HUDEP-2 (cell line): ENCODE measurements around the gene CASK.

Experiments used
- DNase-seq, 76 experiments: peaks; one replicate each; lab custom pipeline; 2025; ENCODE audit not compliant: unreplicated experiment in 76 of 76; lab: John Stamatoyannopoulos, UW

Gene CASK

DNA sequence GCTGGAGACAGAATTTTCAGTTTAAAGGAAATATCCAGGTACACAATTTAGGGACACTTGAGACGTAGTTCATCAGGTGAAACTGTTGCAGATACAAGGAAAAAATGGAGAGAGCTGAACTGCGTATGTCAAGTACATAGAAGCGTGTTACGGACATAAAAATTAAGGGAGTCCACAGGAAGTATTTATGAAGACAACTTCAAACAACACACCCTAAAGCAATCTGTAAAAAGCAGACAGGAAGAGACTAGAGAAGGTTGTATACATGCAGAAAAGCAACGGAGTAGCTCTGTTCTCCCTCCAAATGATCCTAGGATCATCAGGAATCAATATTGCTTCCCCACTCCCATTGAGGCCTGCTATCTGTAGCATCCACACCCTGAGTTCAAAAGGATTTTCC, 5.8 kb downstream of the CASK start:
- no peak for DNase-seq

DNA sequence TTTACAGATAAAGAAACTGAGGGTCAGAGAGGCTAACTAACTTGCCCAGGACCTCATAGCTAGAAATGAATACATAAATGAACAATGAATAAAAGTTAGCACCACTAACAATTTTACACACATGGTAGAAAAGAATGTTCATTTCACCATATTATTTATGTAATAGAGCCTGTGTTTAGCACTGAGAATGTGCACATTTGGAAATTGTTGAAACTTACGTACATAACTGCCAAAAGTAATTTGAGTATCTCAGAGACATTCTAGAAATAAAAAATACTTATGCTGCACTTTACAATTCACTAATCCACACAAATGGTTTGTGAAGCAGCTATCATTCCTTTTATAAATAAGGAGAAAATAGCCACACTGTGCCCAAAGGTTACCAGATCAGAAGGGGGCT, 9.9 kb downstream of the CASK start:
- no peak for DNase-seq

- no peak for DNase-seq
These were observed 10.4 kb downstream of the CASK start for GRCh38 chrX:41912923-41913322.

DNA sequence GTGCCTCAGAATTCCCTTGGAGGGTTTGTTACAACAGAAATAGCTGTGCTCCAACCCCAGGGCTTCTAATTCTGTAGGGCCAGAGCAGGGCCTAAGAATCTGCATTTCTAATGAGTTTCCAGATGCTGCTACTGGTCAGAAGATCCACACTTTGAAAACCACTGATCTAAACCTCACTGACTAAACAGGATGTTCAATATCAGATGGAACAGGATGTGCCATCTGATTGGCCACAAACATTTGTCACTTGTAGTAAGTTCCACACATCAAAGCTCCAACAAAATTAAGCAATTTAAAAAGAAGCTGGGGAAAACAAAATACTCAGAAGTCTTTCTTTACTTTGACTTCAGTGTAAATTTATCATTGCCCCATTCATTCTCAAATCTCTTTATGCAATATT, 14.3 kb downstream of the CASK start:
- DNase-seq: no peak

- no peak for DNase-seq
These were observed 16.7 kb downstream of the CASK start for GRCh38 chrX:41906515-41907187.

DNA sequence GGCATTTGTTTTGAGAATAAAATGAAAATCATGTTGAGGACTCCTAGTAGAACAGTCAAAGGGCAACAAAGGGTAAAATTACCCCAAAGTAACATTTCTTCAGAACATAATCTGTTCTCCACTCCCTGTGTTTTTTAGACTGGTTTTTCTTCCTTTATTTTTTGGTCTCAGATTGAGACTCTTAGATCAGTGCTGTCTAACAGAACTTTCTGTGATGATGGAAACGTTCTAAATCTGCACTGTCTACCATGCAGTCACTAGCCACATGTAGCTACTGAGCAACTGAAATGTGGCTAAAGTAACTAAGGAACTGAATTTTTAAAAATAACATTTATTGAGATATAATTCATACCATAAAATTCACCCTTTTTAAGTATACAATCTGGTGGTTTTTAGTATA, 19.8 kb downstream of the CASK start:
- no peak for DNase-seq

- no peak for DNase-seq
These were observed 23.0 kb downstream of the CASK start for GRCh38 chrX:41900321-41900720.

DNA sequence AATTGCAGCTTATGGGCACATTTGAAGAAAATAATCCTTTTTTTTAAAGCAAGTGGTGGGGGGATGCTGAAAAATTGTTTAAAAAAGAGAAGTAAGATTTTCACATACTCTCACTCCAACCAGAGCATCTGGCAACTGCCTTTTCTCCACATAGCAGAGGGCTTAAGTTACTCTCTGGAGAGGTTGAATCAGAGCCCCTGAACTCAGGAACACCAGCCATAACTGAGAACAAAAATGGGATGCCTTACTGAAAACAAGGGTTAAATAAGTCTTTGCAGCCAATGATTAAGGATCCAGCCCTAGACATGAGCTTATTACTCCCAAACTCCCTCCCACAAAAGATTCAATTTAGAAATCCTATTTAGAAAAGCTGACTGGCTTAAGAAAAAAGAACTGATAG, 27.5 kb downstream of the CASK start:
- no peak for DNase-seq

DNA sequence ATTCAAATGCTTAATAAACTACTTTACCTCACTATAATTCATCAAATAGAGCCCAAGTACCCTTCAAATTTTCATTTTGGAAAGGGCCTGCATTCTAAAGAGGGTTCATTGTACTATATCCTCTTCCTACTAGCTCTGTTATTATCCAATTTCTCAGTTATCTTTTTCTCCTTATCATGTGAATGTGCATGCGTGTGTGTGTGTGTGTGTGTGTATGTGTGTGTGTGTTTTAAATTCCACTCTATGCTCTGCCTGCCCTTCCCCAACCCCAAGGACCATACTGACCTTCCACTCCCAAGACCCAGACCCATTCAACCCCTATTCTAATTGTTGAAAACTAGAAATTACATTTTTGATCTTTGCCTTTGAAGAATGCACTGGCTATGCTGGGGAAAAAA, 33.3 kb downstream of the CASK start:
- no peak for DNase-seq

DNA sequence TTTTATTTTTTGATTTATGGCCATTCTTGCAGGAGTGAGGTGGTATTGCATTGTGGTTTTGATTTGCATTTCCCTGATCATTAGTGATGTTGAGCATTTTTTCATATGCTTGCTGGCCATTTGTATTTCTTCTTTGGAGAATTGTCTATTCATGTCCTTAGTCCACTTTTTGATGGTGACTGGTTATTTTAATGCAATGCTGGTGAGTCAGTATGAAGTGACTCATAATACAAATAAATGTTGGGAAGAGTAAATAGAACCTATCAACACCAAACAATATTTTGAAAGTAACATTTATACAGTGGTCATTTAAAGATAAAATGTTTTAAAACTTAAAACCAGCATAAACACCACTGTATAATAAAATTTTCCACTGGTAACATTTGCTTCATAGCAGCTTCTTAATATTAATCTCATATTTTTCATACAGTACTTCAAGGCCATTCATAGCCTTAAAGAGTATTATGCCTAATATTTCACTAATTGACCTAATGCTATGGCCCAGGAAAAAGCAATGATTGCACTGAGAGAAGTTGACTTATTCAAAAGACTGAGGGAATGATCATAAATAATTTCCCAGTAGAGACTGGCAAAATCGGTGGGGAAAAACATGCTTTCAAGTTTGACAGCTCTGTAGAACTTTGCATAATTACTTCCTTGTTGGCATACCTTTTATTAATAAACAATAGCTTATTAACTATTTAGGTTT, 33.9 kb downstream of the CASK start:
- DNase-seq: no peak

- no peak for DNase-seq
These were observed 35.7 kb downstream of the CASK start for GRCh38 chrX:41887691-41888090.

GRCh38 chrX:41885724-41886123, 37.6 kb downstream of the CASK start:
- DNase-seq: no peak

DNA sequence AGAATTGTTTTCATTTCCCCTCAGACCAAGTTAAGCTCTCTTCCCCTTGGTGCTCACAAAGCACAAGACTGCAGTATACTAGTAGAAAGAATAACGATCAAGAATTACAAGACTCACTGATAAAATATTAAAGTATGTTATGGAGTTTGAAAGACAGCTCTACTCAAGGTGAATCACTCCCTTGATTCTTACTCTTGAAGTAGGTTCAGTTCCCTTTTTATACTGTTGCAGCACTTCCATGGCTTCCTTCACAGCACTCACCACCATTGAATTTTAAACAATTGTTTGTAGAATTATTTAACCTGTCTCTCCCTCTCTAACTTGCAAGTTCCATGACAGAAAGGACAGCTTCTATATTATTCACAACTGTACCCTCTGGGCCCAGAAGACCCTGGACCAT, 42.2 kb downstream of the CASK start:
- no peak for DNase-seq

DNA sequence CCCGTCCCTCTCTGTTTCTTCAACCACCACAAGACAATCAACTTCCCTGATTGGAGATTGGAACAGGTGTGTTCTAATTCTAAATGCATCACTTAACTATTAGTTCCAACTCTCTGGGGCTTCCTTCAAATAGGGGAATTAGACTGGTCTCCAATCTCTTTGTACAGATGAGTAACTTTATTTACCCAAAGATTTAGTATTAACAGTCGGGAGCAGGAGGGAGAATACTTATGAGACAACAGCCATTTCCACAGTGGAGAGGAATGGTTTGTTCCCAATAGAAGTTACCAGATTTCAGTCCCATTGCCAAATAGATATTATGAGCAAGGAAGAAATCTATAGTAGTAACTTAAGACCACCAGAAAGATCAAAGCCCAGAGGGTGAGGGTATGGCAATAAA, 46.2 kb downstream of the CASK start:
- no peak for DNase-seq

- DNase-seq: no peak
These were observed 48.2 kb downstream of the CASK start for GRCh38 chrX:41875142-41875541.

DNA sequence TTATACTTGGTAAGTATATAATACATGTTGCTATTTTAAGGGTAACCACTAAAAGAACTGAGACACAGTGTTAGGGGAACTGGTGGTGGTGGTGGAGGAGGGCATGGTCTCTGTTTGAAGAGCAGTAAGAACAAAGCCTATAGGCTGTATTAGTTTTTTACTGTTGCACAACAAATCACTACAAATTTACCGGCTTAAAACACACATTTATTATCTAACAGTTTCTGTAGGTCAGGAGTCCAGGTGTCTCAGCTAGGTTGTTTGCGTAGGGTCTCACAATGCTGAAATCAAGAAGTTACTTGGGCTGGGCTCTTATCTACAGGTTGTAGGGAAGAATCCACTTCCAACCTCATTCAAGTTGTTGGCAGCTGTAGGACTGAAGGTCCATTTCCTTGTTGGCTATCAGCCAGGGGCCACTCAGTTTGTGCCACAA, 52.6 kb downstream of the CASK start:
- DNase-seq: no peak

GRCh38 chrX:41868392-41868977, 54.9 kb downstream of the CASK start:
- no peak for DNase-seq

DNA sequence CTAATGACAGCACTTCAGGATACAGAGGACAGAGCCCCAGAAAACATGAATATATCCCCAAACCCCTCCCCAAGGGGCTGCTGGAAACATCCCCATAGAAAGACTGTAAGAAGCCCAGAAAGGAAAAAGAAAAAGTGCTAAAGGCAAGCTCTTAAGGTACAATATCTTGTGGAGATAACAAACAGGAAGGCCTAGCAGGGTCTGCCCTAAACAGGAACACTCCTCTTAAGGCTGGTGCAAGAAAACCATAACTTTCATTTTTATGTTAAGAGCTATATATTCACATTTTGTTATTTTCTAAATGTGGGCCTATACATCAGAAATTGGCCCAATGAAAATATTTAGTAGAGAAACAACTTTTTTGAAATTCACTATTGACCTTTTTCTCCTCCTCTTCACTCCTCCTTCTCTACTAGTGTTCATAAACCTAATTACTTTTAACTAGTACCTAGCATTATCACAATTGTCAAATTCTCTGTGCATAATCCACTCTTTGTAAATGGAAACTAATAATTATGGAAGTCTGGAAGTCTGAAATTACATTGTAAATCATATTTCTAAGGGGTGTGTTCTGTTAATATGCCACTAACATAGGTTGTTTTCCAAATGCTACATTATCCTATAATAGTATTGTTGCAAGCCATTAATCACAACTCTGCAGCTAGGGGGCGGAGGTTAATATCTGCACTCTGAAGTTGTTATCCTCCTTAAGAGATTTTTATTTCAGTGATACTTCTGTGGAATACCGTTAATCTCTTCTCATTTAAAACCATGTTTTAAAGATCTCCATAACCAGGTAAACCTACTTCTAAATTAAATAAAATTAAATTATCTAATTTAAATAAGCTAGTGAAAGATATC, 59.8 kb downstream of the CASK start:
- DNase-seq: no peak

DNA sequence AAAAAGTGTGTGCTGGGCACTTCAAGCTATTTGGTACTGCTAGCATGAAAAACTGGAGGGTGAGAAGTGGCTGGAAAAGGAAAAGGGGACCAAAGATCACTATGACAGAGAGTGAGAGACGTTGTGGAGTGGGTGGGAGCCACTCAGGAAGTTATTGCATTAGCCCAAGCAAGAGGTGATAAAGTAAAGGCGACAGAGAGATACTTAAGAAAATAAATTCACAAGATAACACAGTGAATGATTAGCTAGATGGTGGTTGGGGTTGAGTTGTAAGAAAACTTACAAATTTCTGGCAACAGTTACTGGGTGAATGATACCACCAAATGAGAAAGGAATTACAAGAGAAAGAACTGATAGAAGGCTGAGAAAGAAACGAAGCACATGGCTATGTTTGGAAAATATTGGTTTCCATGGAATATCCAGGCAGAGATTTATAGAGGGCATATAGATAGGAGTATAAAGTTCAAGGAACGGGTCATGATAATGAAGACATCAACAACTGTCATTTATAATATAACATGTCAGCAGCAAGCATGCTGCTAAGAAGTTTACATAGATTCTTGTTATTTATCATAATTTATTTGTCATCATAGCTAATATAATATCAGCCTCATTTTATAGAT, 60.7 kb downstream of the CASK start:
- no peak for DNase-seq

- DNase-seq: no peak
These were observed 65.1 kb downstream of the CASK start for GRCh38 chrX:41858161-41858775.
